ENCODE measurements around the gene GRID1. TPM values are rescaled to one million over a fixed set of nuclear protein-coding genes. Genes with fewer than 3 reads are reported as not detected.

Gene GRID1
- total RNA-seq, 4 donors from 2014 or later, result 0.40 to 1.9 (median 1.00) TPM

DNA sequence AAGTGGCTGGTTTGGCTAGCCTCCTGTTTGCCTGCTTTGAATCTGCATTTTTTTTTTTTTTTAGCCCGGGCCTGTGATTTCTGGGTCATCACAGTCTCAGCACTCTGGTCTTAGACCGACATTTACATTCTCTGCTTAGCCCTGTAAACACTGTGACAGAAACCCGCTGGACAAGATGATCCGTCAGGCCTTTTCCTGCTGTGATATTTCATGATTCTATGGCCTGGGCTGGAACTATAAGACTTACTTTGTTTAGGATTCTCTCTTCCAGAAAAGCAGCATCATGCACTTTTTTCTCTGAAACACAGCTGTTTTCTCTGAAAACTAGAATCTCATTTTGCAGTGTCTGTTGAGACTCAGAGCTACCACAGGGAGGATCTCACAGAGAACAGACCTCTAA, 705.5 kb downstream of the GRID1 start:
- intact Hi-C loops (cut with DNase I; ENCODE audit: low total_unique reads) (no loop called here), in situ Hi-C loops (cut with MboI; ENCODE audit: low pct_ligation_motif_present in 1 of 4, low pct_unique_long_range_greater_than_20kb in 1 of 4, low sequenced_read_pairs in 3 of 4) (no loop called here)
- DNase-seq, result no peak
- no peaks in the 10 kb centered on the region for H3K9me3 ChIP-seq
- H3K27me3 ChIP-seq, result no peaks in the 10 kb centered on the region
- no peak overlapping the region for H3K27ac ChIP-seq
- H3K4me3 ChIP-seq, result no peak overlapping the region
- H3K36me3 ChIP-seq, result no peaks in the 10 kb centered on the region
- TF ChIP-seq POLR2A (IDR thresholded peaks at IDR 0.05) (no peak), EP300 (IDR thresholded peaks at IDR 0.05; ENCODE audit: low read depth) (no peak)
- TF ChIP-seq, protein P1, sequence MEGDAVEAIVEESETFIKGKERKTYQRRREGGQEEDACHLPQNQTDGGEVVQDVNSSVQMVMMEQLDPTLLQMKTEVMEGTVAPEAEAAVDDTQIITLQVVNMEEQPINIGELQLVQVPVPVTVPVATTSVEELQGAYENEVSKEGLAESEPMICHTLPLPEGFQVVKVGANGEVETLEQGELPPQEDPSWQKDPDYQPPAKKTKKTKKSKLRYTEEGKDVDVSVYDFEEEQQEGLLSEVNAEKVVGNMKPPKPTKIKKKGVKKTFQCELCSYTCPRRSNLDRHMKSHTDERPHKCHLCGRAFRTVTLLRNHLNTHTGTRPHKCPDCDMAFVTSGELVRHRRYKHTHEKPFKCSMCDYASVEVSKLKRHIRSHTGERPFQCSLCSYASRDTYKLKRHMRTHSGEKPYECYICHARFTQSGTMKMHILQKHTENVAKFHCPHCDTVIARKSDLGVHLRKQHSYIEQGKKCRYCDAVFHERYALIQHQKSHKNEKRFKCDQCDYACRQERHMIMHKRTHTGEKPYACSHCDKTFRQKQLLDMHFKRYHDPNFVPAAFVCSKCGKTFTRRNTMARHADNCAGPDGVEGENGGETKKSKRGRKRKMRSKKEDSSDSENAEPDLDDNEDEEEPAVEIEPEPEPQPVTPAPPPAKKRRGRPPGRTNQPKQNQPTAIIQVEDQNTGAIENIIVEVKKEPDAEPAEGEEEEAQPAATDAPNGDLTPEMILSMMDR (IDR thresholded peaks at IDR 0.05), result no peak
- no peaks in the 10 kb centered on the region for H3K4me1 ChIP-seq
- WGBS, 2 donors (ENCODE audit: low coverage in 1 of 2), result 70% methylated on average over 4 of the region's 4 CpGs; no CpG with 5 or more reads in 1 of the 2 donors

GRCh38 chr10:85659331-85659730, 707.3 kb downstream of the GRID1 start:
- no peak for DNase-seq
- TF ChIP-seq POLR2AphosphoS5 (IDR thresholded peaks at IDR 0.05) (no peak), POLR2A (IDR thresholded peaks at IDR 0.05) (no peak), EP300 (IDR thresholded peaks at IDR 0.05; ENCODE audit: low read depth) (no peak)
- TF ChIP-seq, protein P1 (IDR thresholded peaks at IDR 0.05), result no peak
- no peak overlapping the region for H3K27ac ChIP-seq
- no peaks in the 10 kb centered on the region for H3K4me1 ChIP-seq
- H3K9me3 ChIP-seq, result no peaks in the 10 kb centered on the region
- in situ Hi-C loops (cut with MboI; ENCODE audit: low pct_ligation_motif_present in 1 of 4, low pct_unique_long_range_greater_than_20kb in 1 of 4, low sequenced_read_pairs in 3 of 4), result no loop called here
- 71 to 91% methylated on average over 1 of the region's 1 CpG for WGBS, 2 donors (ENCODE audit: low coverage in 1 of 2)
- H3K36me3 ChIP-seq, result no peaks in the 10 kb centered on the region
- no peak overlapping the region for H3K4me3 ChIP-seq
- intact Hi-C loops (cut with DNase I; ENCODE audit: low total_unique reads), result no loop called here
- no peaks in the 10 kb centered on the region for H3K27me3 ChIP-seq

- Histone ChIP-seq H3K9me3 (no peaks in the 10 kb centered on the region), H3K27me3 (no peaks in the 10 kb centered on the region), H3K27ac (no peak overlapping the region), H3K4me3 (no peak overlapping the region), H3K4me1 (no peaks in the 10 kb centered on the region), H3K36me3 (no peaks in the 10 kb centered on the region)
- TF ChIP-seq, protein P1 (IDR thresholded peaks at IDR 0.05), result no peak
- TF ChIP-seq POLR2A (IDR thresholded peaks at IDR 0.05), result no peak
- TF ChIP-seq EP300 (IDR thresholded peaks at IDR 0.05; ENCODE audit: low read depth), result no peak
- no peak for TF ChIP-seq POLR2AphosphoS5 (IDR thresholded peaks at IDR 0.05)
- in situ Hi-C loops (cut with MboI; ENCODE audit: low pct_ligation_motif_present in 1 of 4, low pct_unique_long_range_greater_than_20kb in 1 of 4, low sequenced_read_pairs in 3 of 4) (no loop called here), intact Hi-C loops (cut with DNase I; ENCODE audit: low total_unique reads) (no loop called here)
- 34 to 38% methylated on average over 2 to 3 of the region's 3 CpGs for WGBS, 2 donors (ENCODE audit: low coverage in 1 of 2)
- no peak for DNase-seq
These were observed 708.1 kb downstream of the GRID1 start for GRCh38 chr10:85658518-85658917.

DNA sequence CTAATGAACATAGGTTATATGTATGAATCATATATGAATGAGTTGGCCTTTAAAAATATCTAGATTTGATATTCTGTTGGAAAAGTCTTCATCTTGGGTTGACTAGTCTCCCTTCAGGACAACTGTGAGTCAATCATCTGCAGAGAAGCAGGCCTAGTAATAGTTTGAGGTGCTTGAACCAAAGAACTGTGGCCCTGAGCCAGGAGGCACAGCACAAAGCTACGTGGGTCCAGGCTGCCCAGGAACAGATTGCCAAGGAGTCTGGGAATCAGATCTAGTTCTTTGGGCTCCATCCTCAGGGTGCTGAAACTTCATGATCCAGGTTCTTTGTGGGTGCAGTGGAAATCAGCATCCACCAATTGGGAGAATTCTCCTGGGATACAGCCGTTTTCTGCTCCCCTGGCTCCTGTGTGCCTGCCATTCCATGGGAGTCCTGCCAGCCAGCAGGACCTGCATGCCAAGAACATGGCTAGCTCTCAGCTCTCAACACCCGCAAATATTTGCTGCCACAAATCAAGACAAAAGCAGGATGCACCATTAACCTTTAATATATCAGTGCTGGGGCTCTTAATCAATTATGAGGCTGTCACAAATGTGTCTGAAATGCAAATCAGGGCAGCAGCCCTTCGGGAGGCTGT, 709.0 kb downstream of the GRID1 start:
- Histone ChIP-seq H3K4me3 (no peak overlapping the region), H3K9me3 (no peaks in the 10 kb centered on the region), H3K4me1 (no peaks in the 10 kb centered on the region), H3K36me3 (no peaks in the 10 kb centered on the region), H3K27me3 (no peaks in the 10 kb centered on the region), H3K27ac (no peak overlapping the region)
- intact Hi-C loops (cut with DNase I; ENCODE audit: low total_unique reads), result no loop called here
- TF ChIP-seq, protein P1 (IDR thresholded peaks at IDR 0.05), result no peak
- TF ChIP-seq POLR2A (IDR thresholded peaks at IDR 0.05), result no peak
- no peak for TF ChIP-seq EP300 (IDR thresholded peaks at IDR 0.05; ENCODE audit: low read depth)
- no peak for TF ChIP-seq POLR2AphosphoS5 (IDR thresholded peaks at IDR 0.05)
- WGBS, 2 donors (ENCODE audit: low coverage in 1 of 2), result 62 to 80% methylated on average over 1 to 4 of the region's 4 CpGs
- no peak for DNase-seq
- in situ Hi-C loops (cut with MboI; ENCODE audit: low pct_ligation_motif_present in 1 of 4, low pct_unique_long_range_greater_than_20kb in 1 of 4, low sequenced_read_pairs in 3 of 4), result no loop called here
